Right lobe of liver (tissue), 4 donors: Measurements from ENCODE around the gene INPP4B.

Experiments used
- CTCF ChIP-seq, 4 donors: fragments of 200-600 bp in 3 of 4; fragments of 450-650 bp in 1 of 4; IDR thresholded peaks; one replicate each; pipeline versions ENCODE4 v1.5.1 to v1.8.0; 2016 to 2022; ENCODE audit warnings: antibody characterized with exemption in 4 of 4, mild to moderate bottlenecking in 2 of 4
- POLR2A ChIP-seq: fragments of 450-650 bp; IDR thresholded peaks from one replicate; pipeline ENCODE4 v1.6.1; 2017; ENCODE audit warnings: antibody characterized with exemption, mild to moderate bottlenecking
- donor health status: DM: no; HTN: no; CAD: no.
- donor health status: DM: no; HTN: no; CAD: no.
- donor health status: DM: no; HTN: yes; CAD: no.

- TF ChIP-seq CTCF (IDR thresholded peaks at IDR 0.05) (no peak), POLR2A (no peak)
Observed at GRCh38 chr4:142316025-142316424, 530.1 kb downstream of the INPP4B start.
